ENCODE data around the gene NEK9. TPM values are rescaled to one million over a fixed set of nuclear protein-coding genes. Genes with fewer than 3 reads are reported as not detected.

NEK9 gene
- total and polyA plus RNA-seq, 8 donors = 12.5 to 225 (median 30.4) TPM

- no peaks in the 10 kb centered on the region for H3K9me3 ChIP-seq
- H3K4me3 ChIP-seq = no peak overlapping the region
- no peak for DNase-seq
- H3K36me3 ChIP-seq = peaks cover 20 to 56% (median 50%) of the 10 kb centered on the region in 4 donors
- H3K4me1 ChIP-seq = peaks cover 12 to 39% (median 21%) of the 10 kb centered on the region in 4 donors
- peak overlapping the region in 2 of 5 donors; percentile 29 to 61 for H3K27ac ChIP-seq
- 91 to 97% (median 95%) methylated on average over 7 of the region's 7 CpGs for WGBS, 5 donors
- TF ChIP-seq EP300 (IDR thresholded peaks at IDR 0.05) = no peak
- TF ChIP-seq CTCF (IDR thresholded peaks at IDR 0.05) = no peak
- no peak for TF ChIP-seq POLR2AphosphoS5 (IDR thresholded peaks at IDR 0.05)
- TF ChIP-seq POLR2A (IDR thresholded peaks at IDR 0.05) = no peak
- intact Hi-C loops (cut with DNase I; ENCODE audit: low total_unique reads) = loop anchor here (10.0 kb wide), 1 partner anchor 363 kb away; no protein-coding TSS in a partner anchor
- H3K27me3 ChIP-seq = no peaks in the 10 kb centered on the region
Observed at GRCh38 chr14:75121552-75121951, 5.3 kb downstream of the NEK9 start.

- TF ChIP-seq POLR2A (IDR thresholded peaks at IDR 0.05) = no peak
- TF ChIP-seq CTCF (IDR thresholded peaks at IDR 0.05) = no peak
- no peak for TF ChIP-seq EP300 (IDR thresholded peaks at IDR 0.05)
- TF ChIP-seq POLR2AphosphoS5 (IDR thresholded peaks at IDR 0.05) = no peak
Observed at GRCh38 chr14:75120541-75121291, 6.1 kb downstream of the NEK9 start.

GRCh38 chr14:75119056-75119455, 7.8 kb downstream of the NEK9 start:
- no peak overlapping the region for H3K27ac ChIP-seq
- peaks cover 31 to 81% (median 75%) of the 10 kb centered on the region in 4 donors for H3K36me3 ChIP-seq
- H3K27me3 ChIP-seq = no peaks in the 10 kb centered on the region
- intact Hi-C loops (cut with DNase I; ENCODE audit: low total_unique reads) = no loop called here
- peaks cover 0 to 14% (median 2%) of the 10 kb centered on the region in 4 donors for H3K4me1 ChIP-seq
- H3K9me3 ChIP-seq = no peaks in the 10 kb centered on the region
- no peak for DNase-seq
- no peak overlapping the region for H3K4me3 ChIP-seq
- TF ChIP-seq EP300 (IDR thresholded peaks at IDR 0.05) (no peak), POLR2AphosphoS5 (IDR thresholded peaks at IDR 0.05) (no peak), POLR2A (IDR thresholded peaks at IDR 0.05) (no peak), CTCF (IDR thresholded peaks at IDR 0.05) (no peak)
- 90 to 100% (median 97%) methylated on average over 2 of the region's 2 CpGs for WGBS, 5 donors

More at GRCh38 chr14:75120541-75121291, 6.1 kb downstream of the NEK9 start:
- peaks cover 28 to 65% (median 59%) of the 10 kb centered on the region in 4 donors for H3K36me3 ChIP-seq
- H3K27me3 ChIP-seq = no peaks in the 10 kb centered on the region
- peaks cover 5 to 31% (median 15%) of the 10 kb centered on the region in 4 donors for H3K4me1 ChIP-seq
- intact Hi-C loops (cut with DNase I; ENCODE audit: low total_unique reads) = loop anchor here (10.0 kb wide), 1 partner anchor 364 kb away; no protein-coding TSS in a partner anchor
- H3K27ac ChIP-seq = peak overlapping the region in 2 of 5 donors; percentile 29 to 61
- no peak overlapping the region for H3K4me3 ChIP-seq
- 51 to 66% (median 62%) methylated on average over 3 of the region's 3 CpGs for WGBS, 5 donors
- no peak for DNase-seq
- H3K9me3 ChIP-seq = no peaks in the 10 kb centered on the region

GRCh38 chr14:75113932-75114539, 12.8 kb downstream of the NEK9 start:
- TF ChIP-seq CTCF (IDR thresholded peaks at IDR 0.05) (no peak), EP300 (IDR thresholded peaks at IDR 0.05) (no peak), POLR2A (IDR thresholded peaks at IDR 0.05) (no peak), POLR2AphosphoS5 (IDR thresholded peaks at IDR 0.05) (no peak)
- Histone ChIP-seq H3K4me1 (no peaks in the 10 kb centered on the region), H3K27me3 (no peaks in the 10 kb centered on the region), H3K9me3 (no peaks in the 10 kb centered on the region), H3K27ac (no peak overlapping the region), H3K4me3 (no peak overlapping the region), H3K36me3 (peaks cover 66 to 100% (median 100%) of the 10 kb centered on the region in 4 donors)
- no peak for DNase-seq
- intact Hi-C loops (cut with DNase I; ENCODE audit: low total_unique reads) = no loop called here
- 62 to 71% (median 66%) methylated on average over 5 of the region's 5 CpGs for WGBS, 5 donors
